HG03064 (cell line): Measurements from ENCODE around the gene DNAJC11.
"Not testable (repeated sequence)": the region's sequence is repeated elsewhere in the genome, so short reads cannot be mapped to it uniquely, and the experiment has no call there.

Source experiments
- ATAC-seq: cut with Tn5 transposase; IDR thresholded peaks from one replicate; pipeline ENCODE4 v1.9.1; 2021; ENCODE audit warnings: low read depth; ENCODE audit not compliant: unreplicated experiment

Gene DNAJC11, protein sequence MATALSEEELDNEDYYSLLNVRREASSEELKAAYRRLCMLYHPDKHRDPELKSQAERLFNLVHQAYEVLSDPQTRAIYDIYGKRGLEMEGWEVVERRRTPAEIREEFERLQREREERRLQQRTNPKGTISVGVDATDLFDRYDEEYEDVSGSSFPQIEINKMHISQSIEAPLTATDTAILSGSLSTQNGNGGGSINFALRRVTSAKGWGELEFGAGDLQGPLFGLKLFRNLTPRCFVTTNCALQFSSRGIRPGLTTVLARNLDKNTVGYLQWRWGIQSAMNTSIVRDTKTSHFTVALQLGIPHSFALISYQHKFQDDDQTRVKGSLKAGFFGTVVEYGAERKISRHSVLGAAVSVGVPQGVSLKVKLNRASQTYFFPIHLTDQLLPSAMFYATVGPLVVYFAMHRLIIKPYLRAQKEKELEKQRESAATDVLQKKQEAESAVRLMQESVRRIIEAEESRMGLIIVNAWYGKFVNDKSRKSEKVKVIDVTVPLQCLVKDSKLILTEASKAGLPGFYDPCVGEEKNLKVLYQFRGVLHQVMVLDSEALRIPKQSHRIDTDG

DNA sequence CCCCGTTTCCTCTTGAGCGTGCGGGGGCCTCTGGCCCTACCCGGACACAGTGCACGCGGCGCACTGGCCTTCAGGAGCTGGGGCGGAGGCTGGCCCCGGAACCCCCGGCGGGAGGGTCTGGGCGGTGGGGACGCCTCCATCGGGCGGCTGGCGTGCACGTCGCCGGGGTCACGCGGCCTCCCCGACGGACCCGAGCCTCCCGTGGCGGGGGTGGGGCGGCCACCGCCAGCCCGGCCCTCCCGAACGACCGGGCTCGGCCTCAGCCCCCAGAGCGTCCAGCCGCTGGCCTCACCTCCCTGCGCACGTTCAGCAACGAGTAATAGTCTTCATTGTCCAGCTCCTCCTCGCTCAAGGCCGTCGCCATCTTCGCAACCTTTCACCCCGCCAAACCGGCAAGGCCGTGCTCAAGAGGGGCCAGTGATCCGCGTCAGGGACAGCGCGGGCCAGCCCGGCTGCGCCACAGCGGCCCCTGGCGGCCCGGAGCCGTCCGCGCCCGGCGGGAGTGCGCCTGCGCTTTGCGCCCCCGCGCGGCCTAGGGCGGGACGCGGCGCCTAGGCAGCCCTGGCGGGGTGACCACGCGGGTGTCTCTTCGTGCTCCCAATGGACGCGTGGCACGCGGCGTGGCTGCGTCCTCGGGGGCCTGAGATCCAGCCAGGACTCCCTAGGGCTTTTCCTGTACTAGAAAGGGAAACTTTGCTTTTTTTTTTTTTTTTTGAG is at the start of gene DNAJC11:
Gene DNAJC11, minus strand, starts transcription at position 380 of the 717 bp plus-strand sequence. Its CDS starts 16 bp downstream, at position 364.
- ATAC-seq = peak; percentile 87

- no peak for ATAC-seq
Observed at GRCh38 chr1:6750490-6750889, 48.9 kb upstream of the DNAJC11 start.

DNA sequence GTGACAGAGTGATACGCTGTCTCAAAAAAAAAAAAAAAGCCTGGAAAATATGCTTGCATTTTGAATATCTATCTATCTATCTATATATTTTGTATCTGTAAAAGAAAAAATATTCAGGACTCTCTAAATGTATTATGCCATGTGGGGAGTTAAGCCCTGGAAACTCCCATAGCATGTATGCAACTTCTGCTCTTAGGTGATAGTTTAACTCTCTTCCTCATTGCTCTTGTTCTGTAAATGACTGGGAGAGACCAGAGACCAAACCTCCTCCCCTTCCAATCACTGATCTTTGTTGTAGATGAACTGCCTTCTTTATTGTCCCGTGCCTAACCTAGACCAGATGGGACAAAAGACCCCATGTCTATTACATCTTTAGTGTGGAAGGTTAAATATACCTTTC is 46.1 kb upstream of the DNAJC11 start:
- no peak for ATAC-seq

DNA sequence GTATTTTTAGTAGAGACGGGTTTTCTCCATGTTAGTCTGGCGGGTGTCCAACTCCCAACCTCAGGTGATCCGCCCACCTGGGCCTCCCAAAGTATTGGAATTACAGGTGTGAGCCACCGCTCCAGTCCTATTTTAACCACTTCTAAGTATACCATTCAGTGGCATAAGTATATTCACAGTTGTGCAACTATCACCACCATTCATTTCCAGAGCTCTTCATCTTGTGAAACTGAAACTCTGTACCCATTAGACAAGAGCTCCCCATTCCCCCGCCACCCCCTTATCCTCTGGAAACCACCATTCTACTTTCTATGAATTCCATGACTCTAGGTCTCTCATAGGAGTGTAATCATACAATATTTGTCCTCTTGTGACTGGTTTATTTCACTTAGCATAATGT is 43.5 kb upstream of the DNAJC11 start:
- no peak for ATAC-seq

DNA sequence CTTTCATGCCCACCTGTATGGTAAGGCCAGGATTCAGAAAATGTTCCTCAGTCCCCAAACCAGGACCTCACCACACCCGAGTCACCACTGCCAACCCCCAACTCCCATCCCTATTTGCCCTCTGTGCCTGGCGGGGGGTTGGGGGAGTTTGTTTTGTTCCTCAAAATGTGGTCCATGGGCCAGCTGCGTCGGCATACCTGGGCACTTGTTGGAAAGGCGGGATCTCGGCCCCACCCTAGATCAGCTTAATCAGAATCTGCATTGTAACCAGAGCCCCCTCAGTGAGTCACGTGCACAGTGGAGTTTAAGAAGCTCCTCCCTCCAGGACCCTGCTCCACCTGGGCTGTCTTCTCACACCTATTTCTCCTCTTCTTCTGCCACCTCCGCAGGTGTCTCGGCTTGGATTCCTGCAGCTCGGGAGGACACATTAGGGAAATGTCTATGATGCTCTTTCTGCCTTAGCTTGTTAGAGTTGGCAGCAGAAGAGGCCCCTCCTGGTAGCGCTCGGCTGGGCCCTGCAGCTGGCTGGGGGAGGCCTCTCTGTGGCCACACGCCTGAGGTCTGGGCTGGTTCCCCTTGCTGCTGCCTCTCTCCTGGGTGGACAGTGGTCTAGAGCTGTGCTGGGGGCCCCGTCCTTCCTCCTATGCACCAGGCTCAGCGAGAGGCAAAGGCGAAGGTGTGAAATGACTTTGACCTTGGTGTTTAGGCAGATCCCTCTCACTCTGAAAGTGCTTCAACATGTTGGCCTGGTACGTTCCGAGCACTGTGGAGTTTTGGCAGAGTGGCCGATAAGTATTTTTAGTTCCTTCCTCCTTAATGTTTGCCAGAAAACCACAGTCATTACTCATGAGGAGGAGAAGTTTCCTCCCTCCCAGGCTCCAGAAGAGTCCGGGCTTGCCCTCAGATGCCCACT is 41.8 kb upstream of the DNAJC11 start:
- ATAC-seq = no peak

- not testable (repeated sequence) for ATAC-seq
Observed at GRCh38 chr1:6742676-6743188, 41.1 kb upstream of the DNAJC11 start.

- no peak for ATAC-seq
Observed at GRCh38 chr1:6738987-6739676, 37.5 kb upstream of the DNAJC11 start.

- no peak for ATAC-seq
Observed at GRCh38 chr1:6732942-6733341, 31.3 kb upstream of the DNAJC11 start.

GRCh38 chr1:6731905-6732304 is 30.3 kb upstream of the DNAJC11 start:
- ATAC-seq = no peak

DNA sequence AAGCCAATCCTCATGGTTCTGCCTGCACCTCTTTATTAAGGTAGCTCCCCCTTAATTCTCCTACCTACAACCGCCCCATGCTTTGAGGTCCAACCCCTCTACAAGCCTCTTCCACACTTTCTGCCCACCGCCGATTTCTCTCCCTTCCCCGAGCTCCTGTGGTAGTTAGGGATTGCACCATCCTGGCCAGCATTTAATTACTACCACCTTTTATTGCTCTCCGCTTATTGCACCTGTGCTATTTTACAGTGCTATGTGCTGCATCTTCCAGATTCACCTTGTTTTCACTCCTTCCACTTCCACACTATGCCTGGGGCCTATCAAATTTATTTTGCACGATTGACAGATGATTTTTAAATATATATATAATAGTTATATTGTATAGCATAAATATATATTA is 29.3 kb upstream of the DNAJC11 start:
- no peak for ATAC-seq

- ATAC-seq = no peak
Observed at GRCh38 chr1:6730473-6730872, 28.9 kb upstream of the DNAJC11 start.

DNA sequence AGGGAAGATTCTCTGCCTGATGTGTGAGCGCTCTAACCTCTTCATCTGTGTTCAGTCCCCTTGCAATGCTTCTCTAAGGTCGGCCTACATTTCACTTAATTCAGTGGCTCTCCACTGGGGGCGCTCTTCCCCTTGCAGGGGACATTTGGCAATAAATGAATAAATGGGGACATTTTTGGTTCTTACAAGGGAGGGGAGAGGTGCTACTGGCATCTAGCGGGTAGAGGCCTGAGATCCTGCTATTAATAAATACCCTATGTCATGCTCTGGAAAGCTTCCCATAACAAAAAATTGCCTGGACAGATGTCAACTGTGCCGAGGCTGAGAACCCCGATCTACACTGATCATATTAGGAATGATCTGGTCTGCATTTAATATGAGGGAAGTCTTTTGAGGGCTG is 25.9 kb upstream of the DNAJC11 start:
- ATAC-seq = no peak

GRCh38 chr1:6726253-6726652 is 24.6 kb upstream of the DNAJC11 start:
- ATAC-seq = no peak

DNA sequence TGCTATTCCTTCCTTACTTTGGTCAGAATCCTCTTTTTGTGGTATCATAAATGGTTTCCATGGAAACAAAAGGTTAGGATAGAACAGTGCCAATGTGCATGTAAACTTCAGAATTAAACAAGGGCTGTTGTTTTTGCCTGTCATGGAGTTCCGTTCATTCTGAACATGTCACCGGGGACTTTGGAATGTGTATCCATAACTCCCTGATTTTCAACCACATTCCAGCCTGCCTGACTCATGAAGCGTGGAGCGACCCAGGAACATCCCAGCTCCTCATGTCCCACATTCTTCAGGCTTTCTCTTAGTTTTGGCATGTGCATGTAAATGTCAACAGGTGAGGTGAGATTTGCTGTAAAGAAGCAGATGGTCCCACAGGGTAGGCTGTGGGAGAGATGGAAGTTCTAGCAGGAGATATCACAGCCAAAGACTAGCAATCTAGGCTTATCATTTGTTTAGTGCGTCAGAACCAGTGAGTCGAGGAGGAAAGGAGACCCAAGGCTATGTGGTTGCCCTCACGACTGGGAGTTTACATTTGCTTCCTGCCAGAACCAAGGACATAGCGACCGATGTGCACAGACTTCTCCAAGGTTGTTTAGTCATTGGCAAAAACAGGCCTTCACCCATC is 23.0 kb upstream of the DNAJC11 start:
- no peak for ATAC-seq

DNA sequence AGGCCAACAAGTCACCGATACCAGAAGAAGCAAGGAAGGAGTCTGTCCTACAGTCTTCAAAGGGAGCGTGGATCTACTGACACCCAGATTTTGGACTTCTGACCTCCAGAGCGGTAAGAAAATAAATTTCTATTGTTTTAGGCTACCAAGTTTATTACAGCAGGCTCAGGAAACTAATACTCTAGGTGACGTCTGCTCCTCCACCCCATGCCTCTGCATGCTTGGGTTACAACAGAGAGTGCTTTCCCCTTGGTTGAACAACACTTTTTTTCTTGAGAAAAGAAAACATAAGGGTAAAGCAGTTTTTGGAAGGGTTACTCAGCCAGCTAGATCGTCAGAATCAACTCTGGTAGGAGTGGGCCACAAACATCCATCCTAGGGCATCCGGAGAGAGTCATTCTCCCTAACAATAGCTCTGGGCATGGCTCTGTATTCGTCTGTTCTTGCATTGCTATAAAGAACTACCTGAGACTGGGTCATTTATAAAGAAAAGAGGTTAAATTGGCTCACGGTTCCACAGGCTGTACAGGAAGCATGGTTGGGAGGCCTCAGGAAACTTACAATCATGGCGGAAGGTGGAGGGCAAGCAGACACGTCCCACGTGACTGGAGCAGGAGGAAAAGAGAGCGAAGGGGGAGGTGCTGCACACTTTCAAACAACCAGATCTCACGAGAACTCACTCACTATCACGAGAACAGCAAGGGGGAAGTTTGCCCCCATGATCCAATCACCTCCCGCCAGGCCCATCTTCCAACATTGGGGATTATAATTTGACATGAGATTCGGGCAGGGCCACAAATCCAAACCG is 22.2 kb upstream of the DNAJC11 start:
- no peak for ATAC-seq

- ATAC-seq = no peak
Observed at GRCh38 chr1:6711174-6711573, 9.6 kb upstream of the DNAJC11 start.

DNA sequence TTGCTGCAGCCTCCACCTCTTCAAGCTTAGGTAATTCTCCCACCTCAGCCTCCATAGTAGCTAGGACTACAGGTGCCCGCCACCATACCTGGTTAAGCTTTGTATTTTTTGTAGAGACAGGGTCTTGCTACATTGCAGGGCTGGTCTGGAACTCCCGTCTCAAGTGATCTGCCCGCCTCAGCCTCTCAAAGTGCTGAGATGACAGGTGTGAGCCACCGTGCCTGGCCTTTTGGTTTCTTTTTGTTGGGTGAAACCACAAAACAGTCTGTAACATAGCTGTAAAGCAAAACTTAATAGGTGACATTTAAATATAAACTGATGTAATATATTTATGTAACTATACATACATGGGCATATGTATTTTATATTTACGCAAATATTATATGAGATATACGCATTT is 3.1 kb upstream of the DNAJC11 start:
- no peak for ATAC-seq

DNA sequence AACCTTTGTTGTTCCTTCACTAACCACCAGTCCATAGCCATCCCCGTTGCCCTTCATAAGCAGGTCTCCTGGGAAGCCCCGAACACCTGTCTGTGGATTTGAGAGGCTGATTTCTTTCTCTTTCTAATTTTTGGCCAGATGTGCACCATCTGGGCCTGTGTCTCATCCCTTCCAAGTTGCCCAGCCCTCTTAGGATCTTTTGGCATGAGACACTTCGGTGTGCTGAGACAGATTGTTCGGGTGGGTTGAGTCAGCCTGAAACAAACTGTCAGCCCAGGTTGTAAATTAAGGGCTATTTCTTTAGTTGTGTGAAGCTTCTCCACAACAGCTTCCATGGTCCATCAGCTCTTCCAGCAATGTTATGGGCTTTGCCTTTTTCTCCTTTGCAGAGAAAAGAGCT is 1.4 kb upstream of the DNAJC11 start:
- ATAC-seq = no peak
